ENCODE results near the gene FHIT. TPM values are rescaled to one million over a fixed set of nuclear protein-coding genes. Genes with fewer than 3 reads are reported as not detected.

The FHIT gene
- total and polyA plus RNA-seq, 2 of the 4 experiments (the other 2 are of a cell fraction) = 0.07 TPM; not detected in 1

DNA sequence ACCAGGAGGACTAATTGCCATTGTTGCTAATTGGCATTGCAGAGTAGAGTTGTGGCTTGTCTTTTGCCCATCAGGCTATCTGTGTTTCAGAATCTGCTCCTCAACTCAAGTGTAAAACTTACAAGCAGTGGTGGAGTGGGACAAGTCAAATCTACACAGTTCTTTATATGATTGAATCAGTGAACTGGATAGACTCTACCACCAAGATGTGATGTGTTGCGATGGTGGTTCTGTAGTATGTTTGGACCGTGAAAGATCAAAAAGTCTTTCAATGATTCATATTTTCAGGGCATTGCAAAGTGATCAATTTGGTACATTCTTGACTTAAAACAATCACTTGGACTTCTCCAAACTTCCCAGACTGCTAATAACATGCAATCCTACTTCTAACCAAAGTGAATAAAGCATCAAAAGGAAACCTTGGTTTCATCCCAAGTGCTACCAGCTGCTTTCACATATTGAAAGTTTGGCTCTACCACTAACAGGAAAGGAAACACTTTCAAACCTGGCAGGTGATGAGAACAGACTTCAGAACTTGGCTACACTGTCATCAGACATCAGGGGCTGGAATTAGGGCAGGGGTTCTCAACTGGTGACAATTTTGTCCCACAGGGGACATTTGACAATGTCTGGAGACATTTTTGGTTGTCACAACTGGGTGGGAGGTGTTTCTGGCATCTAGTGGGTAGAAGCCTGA lies 1356.7 kb downstream of the FHIT start:
- Histone ChIP-seq H2BK120ac (ENCODE audit: low read depth, low read length) (no peak overlapping the region), H2BK5ac (ENCODE audit: low read depth, low read length, poor library complexity, severe bottlenecking) (no peak overlapping the region), H3K79me1 (ENCODE audit: low read depth in 1 of 2, low read length in 2 of 2) (no peaks in the 10 kb centered on the region), H2BK15ac (ENCODE audit: low read depth, low read length) (no peak overlapping the region), H3K14ac (replicated peaks; ENCODE audit: low read depth, low read length) (no peak overlapping the region), H3K23ac (ENCODE audit: low read depth, low read length) (no peak overlapping the region), H4K8ac (ENCODE audit: low read depth in 2 of 2, low read length in 2 of 2) (no peak overlapping the region), H3K56ac (ENCODE audit: extremely low read depth, insufficient read depth, low read length) (no peak overlapping the region), H3K4me2 (ENCODE audit: low read depth, low read length) (no peak overlapping the region), H2AK5ac (ENCODE audit: low read depth, low read length) (no peak overlapping the region), H3K4ac (ENCODE audit: low read depth, low read length) (no peak overlapping the region), H2AK9ac (replicated peaks; ENCODE audit: low read depth, low read length, poor library complexity) (no peak overlapping the region), H3K9me3 (ENCODE audit: control insufficient read depth, insufficient read depth, low read length) (no peaks in the 10 kb centered on the region), H3K9me1 (ENCODE audit: insufficient read depth, low read length) (no peaks in the 10 kb centered on the region), H2BK20ac (ENCODE audit: low read depth, low read length) (no peak overlapping the region), H3K4me1 (ENCODE audit: control insufficient read depth, insufficient read depth, low read length) (no peaks in the 10 kb centered on the region), H4K5ac (ENCODE audit: low read depth, low read length) (no peak overlapping the region), H3K36me3 (ENCODE audit: control insufficient read depth, insufficient read depth, low read length) (no peaks in the 10 kb centered on the region), H4K91ac (ENCODE audit: insufficient read depth, low read depth, low read length) (no peak overlapping the region), H3K27ac (ENCODE audit: insufficient read depth, low read length) (no peak overlapping the region), H3K27me3 (ENCODE audit: control insufficient read depth, insufficient read depth, low read length) (no peaks in the 10 kb centered on the region; the same call in 1 of the 2 replicates), H3K9ac (ENCODE audit: low read depth, low read length) (no peak overlapping the region), H3K18ac (ENCODE audit: low read depth, low read length) (no peak overlapping the region), H4K20me1 (ENCODE audit: insufficient read depth, low read length) (no peaks in the 10 kb centered on the region), H2AFZ (replicated peaks; ENCODE audit: low read length, poor library complexity) (no peak overlapping the region), H3K4me3 (ENCODE audit: insufficient read depth, low read depth, low read length) (no peak overlapping the region)
- DNase-seq = no peak
- POLR2A ChIA-PET (ENCODE audit: unreplicated experiment) = no interaction called here
- ATAC-seq (ENCODE audit: low read depth) = no peak
- BruUV-seq (replicated peaks) = no TSS peak
- TF ChIP-seq MAFK (IDR thresholded peaks at IDR 0.05; ENCODE audit: low read depth, low read length) (no peak), RFX5 (IDR thresholded peaks at IDR 0.05; ENCODE audit: low read depth, low read length) (no peak), MXI1 (IDR thresholded peaks at IDR 0.05; ENCODE audit: borderline replicate concordance, low read depth, low read length) (no peak), POLR2A (IDR thresholded peaks at IDR 0.05; ENCODE audit: low read depth, low read length) (no peak), FOS (IDR thresholded peaks at IDR 0.05; ENCODE audit: low read depth, low read length) (no peak), BHLHE40 (IDR thresholded peaks at IDR 0.05; ENCODE audit: low read depth, low read length) (no peak), RCOR1 (IDR thresholded peaks at IDR 0.05; ENCODE audit: insufficient replicate concordance, low read length) (no peak), NFE2L2 (IDR thresholded peaks at IDR 0.05; ENCODE audit: low read depth, low read length) (no peak), MAZ (IDR thresholded peaks at IDR 0.05; ENCODE audit: borderline replicate concordance, low read depth, low read length) (no peak), RAD21 (IDR thresholded peaks at IDR 0.05; ENCODE audit: low read length) (no peak)
- TF ChIP-seq, protein P1, sequence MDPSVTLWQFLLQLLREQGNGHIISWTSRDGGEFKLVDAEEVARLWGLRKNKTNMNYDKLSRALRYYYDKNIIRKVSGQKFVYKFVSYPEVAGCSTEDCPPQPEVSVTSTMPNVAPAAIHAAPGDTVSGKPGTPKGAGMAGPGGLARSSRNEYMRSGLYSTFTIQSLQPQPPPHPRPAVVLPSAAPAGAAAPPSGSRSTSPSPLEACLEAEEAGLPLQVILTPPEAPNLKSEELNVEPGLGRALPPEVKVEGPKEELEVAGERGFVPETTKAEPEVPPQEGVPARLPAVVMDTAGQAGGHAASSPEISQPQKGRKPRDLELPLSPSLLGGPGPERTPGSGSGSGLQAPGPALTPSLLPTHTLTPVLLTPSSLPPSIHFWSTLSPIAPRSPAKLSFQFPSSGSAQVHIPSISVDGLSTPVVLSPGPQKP (IDR thresholded peaks at IDR 0.05; ENCODE audit: borderline replicate concordance, low read depth, low read length) = no peak
- TF ChIP-seq, protein P2, sequence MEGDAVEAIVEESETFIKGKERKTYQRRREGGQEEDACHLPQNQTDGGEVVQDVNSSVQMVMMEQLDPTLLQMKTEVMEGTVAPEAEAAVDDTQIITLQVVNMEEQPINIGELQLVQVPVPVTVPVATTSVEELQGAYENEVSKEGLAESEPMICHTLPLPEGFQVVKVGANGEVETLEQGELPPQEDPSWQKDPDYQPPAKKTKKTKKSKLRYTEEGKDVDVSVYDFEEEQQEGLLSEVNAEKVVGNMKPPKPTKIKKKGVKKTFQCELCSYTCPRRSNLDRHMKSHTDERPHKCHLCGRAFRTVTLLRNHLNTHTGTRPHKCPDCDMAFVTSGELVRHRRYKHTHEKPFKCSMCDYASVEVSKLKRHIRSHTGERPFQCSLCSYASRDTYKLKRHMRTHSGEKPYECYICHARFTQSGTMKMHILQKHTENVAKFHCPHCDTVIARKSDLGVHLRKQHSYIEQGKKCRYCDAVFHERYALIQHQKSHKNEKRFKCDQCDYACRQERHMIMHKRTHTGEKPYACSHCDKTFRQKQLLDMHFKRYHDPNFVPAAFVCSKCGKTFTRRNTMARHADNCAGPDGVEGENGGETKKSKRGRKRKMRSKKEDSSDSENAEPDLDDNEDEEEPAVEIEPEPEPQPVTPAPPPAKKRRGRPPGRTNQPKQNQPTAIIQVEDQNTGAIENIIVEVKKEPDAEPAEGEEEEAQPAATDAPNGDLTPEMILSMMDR (conservative IDR thresholded peaks at IDR 0.05; ENCODE audit: low read depth, low read length) = no peak
- TF ChIP-seq, protein P3, sequence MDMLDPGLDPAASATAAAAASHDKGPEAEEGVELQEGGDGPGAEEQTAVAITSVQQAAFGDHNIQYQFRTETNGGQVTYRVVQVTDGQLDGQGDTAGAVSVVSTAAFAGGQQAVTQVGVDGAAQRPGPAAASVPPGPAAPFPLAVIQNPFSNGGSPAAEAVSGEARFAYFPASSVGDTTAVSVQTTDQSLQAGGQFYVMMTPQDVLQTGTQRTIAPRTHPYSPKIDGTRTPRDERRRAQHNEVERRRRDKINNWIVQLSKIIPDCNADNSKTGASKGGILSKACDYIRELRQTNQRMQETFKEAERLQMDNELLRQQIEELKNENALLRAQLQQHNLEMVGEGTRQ (IDR thresholded peaks at IDR 0.05; ENCODE audit: low read depth, low read length) = no peak
- in situ Hi-C loops (cut with MboI; ENCODE audit: low sequenced_read_pairs) = no loop called here
- intact Hi-C loops (cut with micrococcal nuclease) = no loop called here
- no CpG with 5 or more reads among the region's 2 CpGs for WGBS, 2 experiments (ENCODE audit: extremely low coverage in 2 of 2, insufficient read length in 1 of 2)
- dilution Hi-C loops (cut with HindIII; ENCODE audit: low sequenced_read_pairs, unreplicated experiment) = no loop called here
- CTCF ChIA-PET = no interaction called here
